HepG2 (cell line): ENCODE data around the gene SLC11A1. TPM values are rescaled to one million over a fixed set of nuclear protein-coding genes. Genes with fewer than 3 reads are reported as not detected.
A peak's percentile ranks its signal among the peaks of the same experiment; 100 is the strongest.

Experiments
- ATF1 ChIP-seq: IDR thresholded peaks from 2 replicates; pipeline ENCODE4 v1.6.1; 2016; ENCODE audit warnings: mild to moderate bottlenecking, control low read depth
- DDIT3 ChIP-seq: sonication (generic); formaldehyde crosslinking; IDR thresholded peaks from 2 replicates; pipeline ENCODE4 v1.4.0; 2020; ENCODE audit warnings: mild to moderate bottlenecking, missing genetic modification reagents
- ZNF331 ChIP-seq: sonication (generic); formaldehyde crosslinking; IDR thresholded peaks from 2 replicates; pipeline ENCODE4 v1.4.0; 2020; ENCODE audit warnings: missing genetic modification reagents
- ZNF616 ChIP-seq: sonication (generic); formaldehyde crosslinking; IDR thresholded peaks from 2 replicates; pipeline ENCODE4 v1.5.0; 2020; ENCODE audit warnings: low read depth, mild to moderate bottlenecking, missing genetic modification reagents
- ZNF83 ChIP-seq: sonication (generic); formaldehyde crosslinking; IDR thresholded peaks from 2 replicates; pipeline ENCODE4 v1.4.0; 2020; ENCODE audit warnings: missing genetic modification reagents, mild to moderate bottlenecking, borderline replicate concordance
- polyA plus RNA-seq, 8 experiments: library from polyadenylated mRNA; depleted of rRNA in 3 of 8; stranded (reverse) in 7 of 8; unstranded in 1 of 8; fragments of >200 nt; fragmentation: Illumina TruSeq in 4 of 8; extraction: Trizol in 4 of 8; gene quantifications; 2 replicates each; pipeline versions ENCODE4 v1.2.1 to v1.2.3, GENCODE V29; 2011 to 2016; ENCODE audit warnings: low read depth in 4 of 8, missing spikeins in 1 of 8, mixed read lengths in 1 of 8; ENCODE audit not compliant: insufficient read depth in 1 of 8
- total RNA-seq, 5 experiments: library from RNA; depleted of rRNA; stranded (reverse); fragments of >200 nt; fragmentation: Illumina TruSeq; extraction: Trizol; gene quantifications; 2 replicates each; pipeline ENCODE4 v1.2.3, GENCODE V29; 2016; ENCODE audit warnings: low read depth in 1 of 5
- TF ChIP-seq, protein P1 (sequence below): sonication (generic); formaldehyde crosslinking; IDR thresholded peaks from 2 replicates; pipeline ENCODE4 v1.4.0; 2020; ENCODE audit warnings: missing genetic modification reagents
- TF ChIP-seq, protein P2 (sequence below): sonication (generic); formaldehyde crosslinking; IDR thresholded peaks from 2 replicates; pipeline ENCODE4 v1.9.0; 2021; ENCODE audit warnings: missing genetic modification reagents, borderline replicate concordance

The SLC11A1 gene
- total and polyA plus RNA-seq, 2 of the 13 experiments (the other 11 are each of a cell fraction or from before 2014, with no cell fraction given), result 0.33 to 2.3 TPM

DNA sequence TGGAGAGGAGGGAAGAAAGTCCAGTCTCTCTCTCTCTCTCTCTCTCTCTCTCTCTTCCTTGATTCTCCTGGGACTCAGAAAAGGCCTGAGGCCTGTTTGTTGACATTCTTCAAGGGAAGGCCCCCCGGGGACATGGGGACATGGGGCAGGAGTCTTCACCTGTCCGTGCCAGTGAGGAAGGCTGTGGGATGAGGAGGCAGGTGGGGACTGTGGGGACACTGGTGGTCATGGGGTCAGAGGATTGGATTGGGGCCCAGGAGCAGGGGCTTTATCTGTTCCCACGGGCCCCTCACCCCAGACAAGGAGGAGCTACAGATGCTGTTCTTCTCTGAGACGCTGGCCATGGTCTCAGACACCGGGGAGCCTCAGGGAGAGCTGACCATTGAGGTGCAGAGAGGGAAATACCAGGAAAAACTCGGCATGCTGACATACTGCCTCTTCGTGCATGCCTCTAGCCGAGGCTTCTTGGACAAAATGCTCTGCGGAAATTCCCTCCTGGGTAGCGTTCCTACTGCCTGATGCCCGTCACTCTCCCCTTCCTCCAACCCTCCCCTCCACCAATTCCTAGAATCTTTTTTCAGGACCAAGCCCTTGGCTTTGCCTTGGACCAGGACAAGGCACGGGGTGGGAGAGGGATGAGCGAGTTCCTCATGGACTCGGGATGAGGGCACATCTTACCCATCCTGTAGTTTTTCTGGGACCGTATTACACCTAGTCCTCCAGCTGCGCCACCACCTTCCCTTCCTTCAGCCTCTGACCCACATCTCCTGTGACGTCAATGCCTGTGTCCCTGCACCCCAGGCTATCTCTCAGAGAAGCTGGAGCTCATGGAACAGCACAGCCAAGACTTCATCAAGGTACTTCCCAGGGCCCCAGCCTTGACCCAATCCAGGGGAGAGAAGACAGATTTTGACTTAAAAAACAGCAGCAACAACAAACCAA, 24.6 kb upstream of the SLC11A1 start (continued):
- TF ChIP-seq ZNF616, result no peak
- TF ChIP-seq ZNF331 (CRISPR knock-in tag), result no peak
- no peak for TF ChIP-seq ZNF83 (CRISPR knock-in tag)
- TF ChIP-seq, protein P1, sequence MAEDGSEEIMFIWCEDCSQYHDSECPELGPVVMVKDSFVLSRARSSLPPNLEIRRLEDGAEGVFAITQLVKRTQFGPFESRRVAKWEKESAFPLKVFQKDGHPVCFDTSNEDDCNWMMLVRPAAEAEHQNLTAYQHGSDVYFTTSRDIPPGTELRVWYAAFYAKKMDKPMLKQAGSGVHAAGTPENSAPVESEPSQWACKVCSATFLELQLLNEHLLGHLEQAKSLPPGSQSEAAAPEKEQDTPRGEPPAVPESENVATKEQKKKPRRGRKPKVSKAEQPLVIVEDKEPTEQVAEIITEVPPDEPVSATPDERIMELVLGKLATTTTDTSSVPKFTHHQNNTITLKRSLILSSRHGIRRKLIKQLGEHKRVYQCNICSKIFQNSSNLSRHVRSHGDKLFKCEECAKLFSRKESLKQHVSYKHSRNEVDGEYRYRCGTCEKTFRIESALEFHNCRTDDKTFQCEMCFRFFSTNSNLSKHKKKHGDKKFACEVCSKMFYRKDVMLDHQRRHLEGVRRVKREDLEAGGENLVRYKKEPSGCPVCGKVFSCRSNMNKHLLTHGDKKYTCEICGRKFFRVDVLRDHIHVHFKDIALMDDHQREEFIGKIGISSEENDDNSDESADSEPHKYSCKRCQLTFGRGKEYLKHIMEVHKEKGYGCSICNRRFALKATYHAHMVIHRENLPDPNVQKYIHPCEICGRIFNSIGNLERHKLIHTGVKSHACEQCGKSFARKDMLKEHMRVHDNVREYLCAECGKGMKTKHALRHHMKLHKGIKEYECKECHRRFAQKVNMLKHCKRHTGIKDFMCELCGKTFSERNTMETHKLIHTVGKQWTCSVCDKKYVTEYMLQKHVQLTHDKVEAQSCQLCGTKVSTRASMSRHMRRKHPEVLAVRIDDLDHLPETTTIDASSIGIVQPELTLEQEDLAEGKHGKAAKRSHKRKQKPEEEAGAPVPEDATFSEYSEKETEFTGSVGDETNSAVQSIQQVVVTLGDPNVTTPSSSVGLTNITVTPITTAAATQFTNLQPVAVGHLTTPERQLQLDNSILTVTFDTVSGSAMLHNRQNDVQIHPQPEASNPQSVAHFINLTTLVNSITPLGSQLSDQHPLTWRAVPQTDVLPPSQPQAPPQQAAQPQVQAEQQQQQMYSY (CRISPR knock-in tag), result no peak
- TF ChIP-seq DDIT3 (CRISPR knock-in tag), result no peak
- TF ChIP-seq ATF1, result peak; percentile 41; the same call in 1 of the 2 replicates
- TF ChIP-seq, protein P2, sequence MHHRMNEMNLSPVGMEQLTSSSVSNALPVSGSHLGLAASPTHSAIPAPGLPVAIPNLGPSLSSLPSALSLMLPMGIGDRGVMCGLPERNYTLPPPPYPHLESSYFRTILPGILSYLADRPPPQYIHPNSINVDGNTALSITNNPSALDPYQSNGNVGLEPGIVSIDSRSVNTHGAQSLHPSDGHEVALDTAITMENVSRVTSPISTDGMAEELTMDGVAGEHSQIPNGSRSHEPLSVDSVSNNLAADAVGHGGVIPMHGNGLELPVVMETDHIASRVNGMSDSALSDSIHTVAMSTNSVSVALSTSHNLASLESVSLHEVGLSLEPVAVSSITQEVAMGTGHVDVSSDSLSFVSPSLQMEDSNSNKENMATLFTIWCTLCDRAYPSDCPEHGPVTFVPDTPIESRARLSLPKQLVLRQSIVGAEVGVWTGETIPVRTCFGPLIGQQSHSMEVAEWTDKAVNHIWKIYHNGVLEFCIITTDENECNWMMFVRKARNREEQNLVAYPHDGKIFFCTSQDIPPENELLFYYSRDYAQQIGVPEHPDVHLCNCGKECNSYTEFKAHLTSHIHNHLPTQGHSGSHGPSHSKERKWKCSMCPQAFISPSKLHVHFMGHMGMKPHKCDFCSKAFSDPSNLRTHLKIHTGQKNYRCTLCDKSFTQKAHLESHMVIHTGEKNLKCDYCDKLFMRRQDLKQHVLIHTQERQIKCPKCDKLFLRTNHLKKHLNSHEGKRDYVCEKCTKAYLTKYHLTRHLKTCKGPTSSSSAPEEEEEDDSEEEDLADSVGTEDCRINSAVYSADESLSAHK, result no peak
